ENCODE data around the gene DOCK11.

The DOCK11 gene

GRCh38 chrX:118536687-118537461, 41.3 kb downstream of the DOCK11 start:
- H3K36me3 Mint-ChIP-seq = peaks cover 3% of the 10 kb centered on the region
- H3K4me3 Mint-ChIP-seq = peak overlapping the region; percentile 79
- no peaks in the 10 kb centered on the region for H3K27me3 Mint-ChIP-seq
- peak overlapping the region; percentile 93 for H3K27ac Mint-ChIP-seq
- H3K9me3 Mint-ChIP-seq = no peaks in the 10 kb centered on the region
- H3K4me1 Mint-ChIP-seq = peaks cover 77% of the 10 kb centered on the region

- peaks cover 69% of the 10 kb centered on the region for H3K4me1 Mint-ChIP-seq
- H3K9me3 Mint-ChIP-seq = no peaks in the 10 kb centered on the region
- peak overlapping the region; percentile 68 for H3K27ac Mint-ChIP-seq
- H3K36me3 Mint-ChIP-seq = no peaks in the 10 kb centered on the region
- peak overlapping the region; percentile 30 for H3K4me3 Mint-ChIP-seq
- no peaks in the 10 kb centered on the region for H3K27me3 Mint-ChIP-seq
Observed at GRCh38 chrX:118538386-118538785, 42.8 kb downstream of the DOCK11 start.

GRCh38 chrX:118540342-118540741, 44.7 kb downstream of the DOCK11 start:
- H3K4me1 Mint-ChIP-seq = peaks cover 50% of the 10 kb centered on the region
- H3K27ac Mint-ChIP-seq = no peak overlapping the region
- no peaks in the 10 kb centered on the region for H3K36me3 Mint-ChIP-seq
- no peaks in the 10 kb centered on the region for H3K27me3 Mint-ChIP-seq
- no peak overlapping the region for H3K4me3 Mint-ChIP-seq
- H3K9me3 Mint-ChIP-seq = no peaks in the 10 kb centered on the region

- no peaks in the 10 kb centered on the region for H3K27me3 Mint-ChIP-seq
- peak overlapping the region; percentile 59 for H3K27ac Mint-ChIP-seq
- no peaks in the 10 kb centered on the region for H3K36me3 Mint-ChIP-seq
- H3K4me1 Mint-ChIP-seq = peaks cover 38% of the 10 kb centered on the region
- H3K9me3 Mint-ChIP-seq = no peaks in the 10 kb centered on the region
- H3K4me3 Mint-ChIP-seq = no peak overlapping the region
Observed at GRCh38 chrX:118541482-118541881, 45.9 kb downstream of the DOCK11 start.

GRCh38 chrX:118545510-118545909, 49.9 kb downstream of the DOCK11 start:
- Mint-ChIP-seq H3K4me3 (no peak overlapping the region), H3K36me3 (no peaks in the 10 kb centered on the region), H3K27ac (no peak overlapping the region), H3K9me3 (no peaks in the 10 kb centered on the region), H3K27me3 (no peaks in the 10 kb centered on the region), H3K4me1 (peaks cover 19% of the 10 kb centered on the region)

GRCh38 chrX:118548841-118549240, 53.2 kb downstream of the DOCK11 start:
- Mint-ChIP-seq H3K9me3 (no peaks in the 10 kb centered on the region), H3K4me1 (peaks cover 14% of the 10 kb centered on the region), H3K36me3 (no peaks in the 10 kb centered on the region), H3K27ac (no peak overlapping the region), H3K4me3 (no peak overlapping the region), H3K27me3 (no peaks in the 10 kb centered on the region)

GRCh38 chrX:118550792-118551191, 55.2 kb downstream of the DOCK11 start:
- peaks cover 22% of the 10 kb centered on the region for H3K4me1 Mint-ChIP-seq
- peak overlapping the region; percentile 87 for H3K27ac Mint-ChIP-seq
- no peaks in the 10 kb centered on the region for H3K27me3 Mint-ChIP-seq
- no peak overlapping the region for H3K4me3 Mint-ChIP-seq
- peaks cover 2% of the 10 kb centered on the region for H3K36me3 Mint-ChIP-seq
- no peaks in the 10 kb centered on the region for H3K9me3 Mint-ChIP-seq

- Mint-ChIP-seq H3K36me3 (peaks cover 2% of the 10 kb centered on the region), H3K4me3 (no peak overlapping the region), H3K9me3 (no peaks in the 10 kb centered on the region), H3K27ac (no peak overlapping the region), H3K4me1 (peaks cover 22% of the 10 kb centered on the region), H3K27me3 (no peaks in the 10 kb centered on the region)
Observed at GRCh38 chrX:118551426-118551825, 55.8 kb downstream of the DOCK11 start.

- Mint-ChIP-seq H3K27me3 (no peaks in the 10 kb centered on the region), H3K9me3 (no peaks in the 10 kb centered on the region), H3K4me3 (no peak overlapping the region), H3K4me1 (peaks cover 29% of the 10 kb centered on the region), H3K27ac (no peak overlapping the region), H3K36me3 (peaks cover 4% of the 10 kb centered on the region)
Observed at GRCh38 chrX:118552121-118552900, 56.7 kb downstream of the DOCK11 start.

- H3K4me1 Mint-ChIP-seq = peaks cover 29% of the 10 kb centered on the region
- no peaks in the 10 kb centered on the region for H3K27me3 Mint-ChIP-seq
- peaks cover 4% of the 10 kb centered on the region for H3K36me3 Mint-ChIP-seq
- no peak overlapping the region for H3K27ac Mint-ChIP-seq
- no peak overlapping the region for H3K4me3 Mint-ChIP-seq
- H3K9me3 Mint-ChIP-seq = no peaks in the 10 kb centered on the region
Observed at GRCh38 chrX:118553042-118553710, 57.6 kb downstream of the DOCK11 start.

- no peak overlapping the region for H3K4me3 Mint-ChIP-seq
- H3K27me3 Mint-ChIP-seq = no peaks in the 10 kb centered on the region
- peak overlapping the region; percentile 68 for H3K27ac Mint-ChIP-seq
- H3K9me3 Mint-ChIP-seq = no peaks in the 10 kb centered on the region
- H3K36me3 Mint-ChIP-seq = peaks cover 4% of the 10 kb centered on the region
- peaks cover 25% of the 10 kb centered on the region for H3K4me1 Mint-ChIP-seq
Observed at GRCh38 chrX:118554511-118554910, 58.9 kb downstream of the DOCK11 start.

GRCh38 chrX:118558926-118559325, 63.3 kb downstream of the DOCK11 start:
- Mint-ChIP-seq H3K4me3 (no peak overlapping the region), H3K27ac (peak overlapping the region; percentile 23)

GRCh38 chrX:118560489-118560888, 64.9 kb downstream of the DOCK11 start:
- Mint-ChIP-seq H3K36me3 (peaks cover 15% of the 10 kb centered on the region), H3K4me3 (no peak overlapping the region), H3K27me3 (no peaks in the 10 kb centered on the region), H3K4me1 (peaks cover 46% of the 10 kb centered on the region), H3K27ac (peak overlapping the region; percentile 70), H3K9me3 (no peaks in the 10 kb centered on the region)

More at GRCh38 chrX:118558926-118559325, 63.3 kb downstream of the DOCK11 start:
- Mint-ChIP-seq H3K27me3 (no peaks in the 10 kb centered on the region), H3K4me1 (peaks cover 45% of the 10 kb centered on the region), H3K9me3 (no peaks in the 10 kb centered on the region), H3K36me3 (peaks cover 15% of the 10 kb centered on the region)

- Mint-ChIP-seq H3K36me3 (peaks cover 12% of the 10 kb centered on the region), H3K4me1 (peaks cover 50% of the 10 kb centered on the region), H3K27me3 (no peaks in the 10 kb centered on the region), H3K27ac (peak overlapping the region; percentile 89), H3K9me3 (no peaks in the 10 kb centered on the region), H3K4me3 (no peak overlapping the region)
Observed at GRCh38 chrX:118562582-118563164, 67.1 kb downstream of the DOCK11 start.

- Mint-ChIP-seq H3K9me3 (no peaks in the 10 kb centered on the region), H3K36me3 (peaks cover 16% of the 10 kb centered on the region), H3K4me1 (peaks cover 56% of the 10 kb centered on the region), H3K27me3 (no peaks in the 10 kb centered on the region), H3K4me3 (no peak overlapping the region), H3K27ac (peak overlapping the region; percentile 69)
Observed at GRCh38 chrX:118564498-118564897, 68.9 kb downstream of the DOCK11 start.

Data from activated naive CD4-positive, alpha-beta T cell treated with anti-CD3 and anti-CD28 coated beads, Interleukin-2, amount 50 U/mL, for 24 hours (primary cell).